H9 (cell line): ENCODE measurements around the gene PKNOX2. TPM values are rescaled to one million over a fixed set of nuclear protein-coding genes. Genes with fewer than 3 reads are reported as not detected.

Source experiments
- DNase-seq: peaks from one replicate; pipeline ENCODE4 v3.0.0-alpha.2; 2017
- H2AFZ ChIP-seq: one replicate; pipeline ENCODE4 v1.6.1; 2013; ENCODE audit warnings: mild to moderate bottlenecking, low read length, control low read depth, moderate library complexity
- H2AK5ac ChIP-seq: 2 replicates; pipeline ENCODE4 v1.6.1; 2013; ENCODE audit warnings: low read length, control low read depth, mixed read lengths; ENCODE audit not compliant: insufficient read length
- H2BK120ac ChIP-seq: one replicate; pipeline ENCODE4 v1.6.1; 2013; ENCODE audit warnings: low read depth, mild to moderate bottlenecking, low read length, control low read depth, inconsistent platforms; ENCODE audit not compliant: poor library complexity, severe bottlenecking
- H2BK12ac ChIP-seq: 2 replicates; pipeline ENCODE4 v1.6.1; 2013; ENCODE audit warnings: low read length, control low read depth, mixed read lengths, low read depth; ENCODE audit not compliant: insufficient read length
- H2BK15ac ChIP-seq: 2 replicates; pipeline ENCODE4 v1.6.1; 2013; ENCODE audit warnings: low read depth, low read length, control low read depth
- H2BK20ac ChIP-seq: one replicate; pipeline ENCODE4 v1.6.1; 2013; ENCODE audit warnings: low read depth, mild to moderate bottlenecking, low read length, control low read depth, inconsistent platforms; ENCODE audit not compliant: poor library complexity, severe bottlenecking
- H2BK5ac ChIP-seq: 2 replicates; pipeline ENCODE4 v1.6.1; 2013; ENCODE audit warnings: low read length, control low read depth, mixed read lengths; ENCODE audit not compliant: insufficient read length
- H3K14ac ChIP-seq: 2 replicates; pipeline ENCODE4 v1.6.1; 2013; ENCODE audit warnings: low read length, control low read depth; ENCODE audit not compliant: insufficient read depth
- H3K18ac ChIP-seq: 2 replicates; pipeline ENCODE4 v1.6.1; 2013; ENCODE audit warnings: low read depth, mild to moderate bottlenecking, mixed read lengths, low read length, control low read depth; ENCODE audit not compliant: insufficient read length
- H3K23ac ChIP-seq: 2 replicates; pipeline ENCODE4 v1.6.1; 2013; ENCODE audit warnings: low read length, control low read depth, mixed read lengths, low read depth; ENCODE audit not compliant: insufficient read length
- H3K23me2 ChIP-seq: 2 replicates; pipeline ENCODE4 v1.6.1; 2013; ENCODE audit warnings: low read depth, mild to moderate bottlenecking, mixed read lengths, low read length, control low read depth; ENCODE audit not compliant: insufficient read length, poor library complexity, severe bottlenecking
- H3K27ac ChIP-seq: 2 replicates; pipeline ENCODE4 v1.5.1; 2013; ENCODE audit warnings: low read length, control low read depth, mixed read lengths, low read depth; ENCODE audit not compliant: insufficient read length
- H3K27me3 ChIP-seq: 2 replicates; pipeline ENCODE4 v1.6.1; 2013; ENCODE audit warnings: low read length, control low read depth, inconsistent platforms; ENCODE audit not compliant: insufficient read depth
- H3K4ac ChIP-seq: 2 replicates; pipeline ENCODE4 v1.6.1; 2013; ENCODE audit warnings: low read depth, mild to moderate bottlenecking, control low read depth, inconsistent platforms, low read length, moderate library complexity
- H3K4me1 ChIP-seq: 2 replicates; pipeline ENCODE4 v1.6.1; 2013; ENCODE audit warnings: low read length, control low read depth, inconsistent platforms; ENCODE audit not compliant: insufficient read depth
- H3K4me2 ChIP-seq: 2 replicates; pipeline ENCODE4 v1.6.1; 2013; ENCODE audit warnings: low read length, control low read depth, mixed read lengths; ENCODE audit not compliant: insufficient read length, insufficient read depth
- H3K56ac ChIP-seq: 2 replicates; pipeline ENCODE4 v1.6.1; 2013; ENCODE audit warnings: low read depth, mild to moderate bottlenecking, mixed read lengths, low read length, control low read depth; ENCODE audit not compliant: insufficient read length
- H3K79me1 ChIP-seq: 2 replicates; pipeline ENCODE4 v1.6.1; 2013; ENCODE audit warnings: low read depth, mild to moderate bottlenecking, moderate library complexity, low read length, control low read depth, inconsistent platforms; ENCODE audit not compliant: insufficient read depth, poor library complexity, severe bottlenecking
- H3K79me2 ChIP-seq: 2 replicates; pipeline ENCODE4 v1.6.1; 2013; ENCODE audit warnings: low read length, control low read depth, inconsistent platforms; ENCODE audit not compliant: insufficient read depth
- H3K9ac ChIP-seq: 2 replicates; pipeline ENCODE4 v1.6.1; 2013; ENCODE audit warnings: low read length, control low read depth, mixed read lengths; ENCODE audit not compliant: insufficient read length; ENCODE audit errors: extremely low read depth
- H3K9me3 ChIP-seq: one replicate; pipeline ENCODE4 v1.6.1; 2013; ENCODE audit warnings: low read depth, low read length, inconsistent platforms; ENCODE audit not compliant: control insufficient read depth
- H3T11ph ChIP-seq: one replicate; pipeline ENCODE4 v1.6.1; 2013; ENCODE audit warnings: mild to moderate bottlenecking, low read length, control low read depth, inconsistent platforms
- H4K20me1 ChIP-seq: one replicate; pipeline ENCODE4 v1.6.1; 2013; ENCODE audit not compliant: control insufficient read depth, insufficient read length, insufficient read depth
- H4K5ac ChIP-seq: 2 replicates; pipeline ENCODE4 v1.6.1; 2013; ENCODE audit warnings: low read depth, mild to moderate bottlenecking, mixed read lengths, low read length, control low read depth; ENCODE audit not compliant: insufficient read length
- H4K8ac ChIP-seq: replicated peaks from 2 replicates; pipeline ENCODE4 v1.6.1; 2013; ENCODE audit warnings: low read length, control low read depth, mixed read lengths, low read depth; ENCODE audit not compliant: insufficient read length
- H4K91ac ChIP-seq: 2 replicates; pipeline ENCODE4 v1.6.1; 2013; ENCODE audit warnings: low read depth, mild to moderate bottlenecking, moderate library complexity, mixed read lengths, low read length, control low read depth; ENCODE audit not compliant: insufficient read length
- H3K27ac Mint-ChIP-seq, 3 experiments: 2 replicates in 2 of 3; 3 replicates in 1 of 3; pipeline ENCODE4 v1.8.0; 2020 to 2021; ENCODE audit warnings: mixed read lengths in 3 of 3, mild to moderate bottlenecking in 1 of 3, moderate library complexity in 1 of 3
- H3K27me3 Mint-ChIP-seq: 2 replicates; pipeline ENCODE4 v1.8.0; 2021; ENCODE audit warnings: low read depth, mild to moderate bottlenecking, moderate library complexity, mixed read lengths
- H3K36me3 Mint-ChIP-seq, 3 experiments: 2 replicates in 2 of 3; 3 replicates in 1 of 3; pipeline ENCODE4 v1.8.0; 2020 to 2021; ENCODE audit warnings: low read depth in 3 of 3, mixed read lengths in 3 of 3; ENCODE audit not compliant: insufficient read depth in 1 of 3
- H3K4me1 Mint-ChIP-seq, 2 experiments: 2 replicates each; pipeline ENCODE4 v1.8.0; 2020; ENCODE audit warnings: mixed read lengths in 2 of 2
- H3K4me3 Mint-ChIP-seq, 2 experiments: 2 replicates in 1 of 2; 3 replicates in 1 of 2; pipeline ENCODE4 v1.8.0; 2020 to 2021; ENCODE audit warnings: mild to moderate bottlenecking in 2 of 2, mixed read lengths in 2 of 2, moderate library complexity in 1 of 2
- H3K9me3 Mint-ChIP-seq, 2 experiments: 2 replicates in 1 of 2; 3 replicates in 1 of 2; pipeline ENCODE4 v1.8.0; 2020; ENCODE audit warnings: mild to moderate bottlenecking in 2 of 2, mixed read lengths in 2 of 2, moderate library complexity in 1 of 2
- CTCF ChIP-seq: fragments of 200-600 bp; sonication (generic); conservative IDR thresholded peaks from 3 replicates; pipeline ENCODE4 v1.8.0; 2021; ENCODE audit warnings: antibody characterized with exemption, mild to moderate bottlenecking
- WGBS: extraction: QIAGEN DNeasy Blood & Tissue Kit; methylation state at CpG from one replicate; pipeline ENCODE4 v1.1.7; 2013; ENCODE audit warnings: missing lambda C conversion rate, low lambda C conversion rate, mixed read lengths; ENCODE audit not compliant: insufficient read length; ENCODE audit errors: extremely low coverage; 5-methylcytosine and 5-hydroxymethylcytosine counted together
- total RNA-seq: library from RNA; stranded (reverse); gene quantifications from 2 replicates; pipeline ENCODE4 v1.2.1, GENCODE V29; 2021

Gene PKNOX2
- total RNA-seq, 1 experiment from 2014 or later = 1.3 TPM

- Histone ChIP-seq H4K20me1 (no peaks in the 10 kb centered on the region), H3K27me3 (no peaks in the 10 kb centered on the region), H3K14ac (no peak overlapping the region), H3T11ph (no peak overlapping the region), H2AK5ac (no peak overlapping the region), H2BK20ac (no peak overlapping the region), H3K56ac (no peak overlapping the region), H4K8ac (no peak overlapping the region), H3K4ac (no peak overlapping the region), H3K23ac (no peak overlapping the region), H3K18ac (no peak overlapping the region), H2BK12ac (no peak overlapping the region), H3K27ac (no peak overlapping the region), H3K23me2 (no peaks in the 10 kb centered on the region), H3K4me2 (no peak overlapping the region), H3K9me3 (no peaks in the 10 kb centered on the region), H2AFZ (no peak overlapping the region), H3K9ac (no peak overlapping the region), H4K5ac (no peak overlapping the region), H3K4me1 (peaks cover 3% of the 10 kb centered on the region; the same call in 1 of the 2 replicates), H2BK120ac (no peak overlapping the region), H2BK5ac (no peak overlapping the region), H3K79me2 (no peaks in the 10 kb centered on the region), H3K79me1 (no peaks in the 10 kb centered on the region), H4K91ac (no peak overlapping the region), H2BK15ac (no peak overlapping the region)
- DNase-seq = no peak
- H3K36me3 Mint-ChIP-seq = no peaks in the 10 kb centered on the region
- WGBS = no CpG with 5 or more reads among the region's 7 CpGs
- no peak overlapping the region for H3K4me3 Mint-ChIP-seq
- H3K4me1 Mint-ChIP-seq = peaks cover 4 to 5% of the 10 kb centered on the region in 2 experiments
- H3K27me3 Mint-ChIP-seq = no peaks in the 10 kb centered on the region
- no peaks in the 10 kb centered on the region for H3K9me3 Mint-ChIP-seq
- H3K27ac Mint-ChIP-seq = peak overlapping the region in 1 of 3 experiments; percentile 9; a peak in 1 of 7 replicates
- no peak for TF ChIP-seq CTCF
Measured at GRCh38 chr11:125305345-125305744, 140.8 kb downstream of the PKNOX2 start.
